Breast epithelium (tissue), 3 donors: ENCODE results near the gene FPGS.

Experiments used
- POLR2A ChIP-seq: fragments of 450-650 bp; IDR thresholded peaks from one replicate; pipeline ENCODE4 v1.6.1; 2016; ENCODE audit warnings: antibody characterized with exemption, mild to moderate bottlenecking, moderate library complexity
- POLR2AphosphoS5 ChIP-seq, 3 donors: sonication (generic); formaldehyde crosslinking; IDR thresholded peaks; one replicate each; pipeline ENCODE4 v1.6.1; 2017; ENCODE audit warnings: antibody characterized with exemption in 3 of 3
- TF ChIP-seq, protein P1 (sequence below), 3 donors: fragments of 450-650 bp; IDR thresholded peaks; one replicate each; pipeline ENCODE4 v1.5.1; 2016 to 2017; ENCODE audit warnings: antibody characterized with exemption in 3 of 3, mild to moderate bottlenecking in 3 of 3, moderate library complexity in 3 of 3

DNA sequence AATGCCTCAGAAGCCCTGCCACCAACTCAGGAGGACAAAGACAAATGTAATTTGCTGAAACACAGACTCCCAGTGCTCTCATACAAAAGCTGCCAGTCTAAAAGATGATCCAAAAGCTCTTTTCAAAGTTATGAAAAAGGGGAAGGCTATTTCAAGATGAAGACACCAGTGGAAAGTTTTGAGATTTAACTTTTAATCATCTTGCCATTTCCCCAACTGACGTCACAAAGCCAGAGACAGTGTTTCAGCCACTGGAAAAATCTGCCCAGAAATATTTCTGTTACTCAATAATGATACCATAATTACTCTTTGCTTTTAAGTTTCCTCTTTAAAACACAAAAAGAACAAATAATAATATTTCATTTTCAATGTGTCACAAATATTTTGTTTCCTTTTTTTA is 30.9 kb downstream of the FPGS start:
- no peak for TF ChIP-seq POLR2A
- TF ChIP-seq, protein P1, sequence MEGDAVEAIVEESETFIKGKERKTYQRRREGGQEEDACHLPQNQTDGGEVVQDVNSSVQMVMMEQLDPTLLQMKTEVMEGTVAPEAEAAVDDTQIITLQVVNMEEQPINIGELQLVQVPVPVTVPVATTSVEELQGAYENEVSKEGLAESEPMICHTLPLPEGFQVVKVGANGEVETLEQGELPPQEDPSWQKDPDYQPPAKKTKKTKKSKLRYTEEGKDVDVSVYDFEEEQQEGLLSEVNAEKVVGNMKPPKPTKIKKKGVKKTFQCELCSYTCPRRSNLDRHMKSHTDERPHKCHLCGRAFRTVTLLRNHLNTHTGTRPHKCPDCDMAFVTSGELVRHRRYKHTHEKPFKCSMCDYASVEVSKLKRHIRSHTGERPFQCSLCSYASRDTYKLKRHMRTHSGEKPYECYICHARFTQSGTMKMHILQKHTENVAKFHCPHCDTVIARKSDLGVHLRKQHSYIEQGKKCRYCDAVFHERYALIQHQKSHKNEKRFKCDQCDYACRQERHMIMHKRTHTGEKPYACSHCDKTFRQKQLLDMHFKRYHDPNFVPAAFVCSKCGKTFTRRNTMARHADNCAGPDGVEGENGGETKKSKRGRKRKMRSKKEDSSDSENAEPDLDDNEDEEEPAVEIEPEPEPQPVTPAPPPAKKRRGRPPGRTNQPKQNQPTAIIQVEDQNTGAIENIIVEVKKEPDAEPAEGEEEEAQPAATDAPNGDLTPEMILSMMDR (IDR thresholded peaks at IDR 0.05) = no peak
- TF ChIP-seq POLR2AphosphoS5 (IDR thresholded peaks at IDR 0.05) = no peak
